Glomerular endothelial cell (primary cell): ENCODE results near the gene FKBP15. TPM values are rescaled to one million over a fixed set of nuclear protein-coding genes. Genes with fewer than 3 reads are reported as not detected.

Experiments
- total RNA-seq: library from RNA; depleted of rRNA; stranded (reverse); fragments of >200 nt; gene quantifications from 2 replicates; pipeline ENCODE4 v1.2.3, GENCODE V29; 2015

The FKBP15 gene
- total RNA-seq, 1 donor from 2014 or later = 25.1 TPM

Other genes with a start within 250 kb of the FKBP15 start
- 2.2 and 4.1 TPM in 2 replicates for gene ZNF883, start 209.1 kb downstream of the FKBP15 start, total RNA-seq
- gene ZFP37, start 164.6 kb downstream of the FKBP15 start, total RNA-seq = 0.64 and 1.1 TPM in 2 replicates
- gene SLC31A2, start 70.3 kb downstream of the FKBP15 start, total RNA-seq = 6.5 and 8.0 TPM in 2 replicates
- gene SLC31A1, start 267 bp upstream of the FKBP15 start, total RNA-seq = 14.8 and 15.7 TPM in 2 replicates
- gene CDC26, start 54.3 kb upstream of the FKBP15 start, total RNA-seq = 20.9 and 24.3 TPM in 2 replicates
- 23.1 and 23.7 TPM in 2 replicates for gene PRPF4, start 54.4 kb upstream of the FKBP15 start, total RNA-seq
- not detected in 2 replicates for gene RNF183, start 82.1 kb upstream of the FKBP15 start, total RNA-seq
- gene WDR31, start 119.0 kb upstream of the FKBP15 start, total RNA-seq = 0.68 and 0.99 TPM in 2 replicates
- gene BSPRY, start 128.3 kb upstream of the FKBP15 start, total RNA-seq = not detected in 2 replicates
- gene HDHD3, start 155.7 kb upstream of the FKBP15 start, total RNA-seq = 8.5 and 17.4 TPM in 2 replicates
- gene ALAD, start 180.0 kb upstream of the FKBP15 start, total RNA-seq = 18.9 and 19.6 TPM in 2 replicates
- 36.9 and 40.0 TPM in 2 replicates for gene POLE3, start 189.4 kb upstream of the FKBP15 start, total RNA-seq
- 0.48 and 0.53 TPM in 2 replicates for gene C9orf43, start 189.5 kb upstream of the FKBP15 start, total RNA-seq
- 281 and 602 TPM in 2 replicates for gene RGS3, start 242.4 kb upstream of the FKBP15 start, total RNA-seq